ENCODE data around the gene WBP11. TPM values are rescaled to one million over a fixed set of nuclear protein-coding genes. Genes with fewer than 3 reads are reported as not detected.

The WBP11 gene
- total RNA-seq, 1 experiment from 2014 or later: 67.4 TPM

DNA sequence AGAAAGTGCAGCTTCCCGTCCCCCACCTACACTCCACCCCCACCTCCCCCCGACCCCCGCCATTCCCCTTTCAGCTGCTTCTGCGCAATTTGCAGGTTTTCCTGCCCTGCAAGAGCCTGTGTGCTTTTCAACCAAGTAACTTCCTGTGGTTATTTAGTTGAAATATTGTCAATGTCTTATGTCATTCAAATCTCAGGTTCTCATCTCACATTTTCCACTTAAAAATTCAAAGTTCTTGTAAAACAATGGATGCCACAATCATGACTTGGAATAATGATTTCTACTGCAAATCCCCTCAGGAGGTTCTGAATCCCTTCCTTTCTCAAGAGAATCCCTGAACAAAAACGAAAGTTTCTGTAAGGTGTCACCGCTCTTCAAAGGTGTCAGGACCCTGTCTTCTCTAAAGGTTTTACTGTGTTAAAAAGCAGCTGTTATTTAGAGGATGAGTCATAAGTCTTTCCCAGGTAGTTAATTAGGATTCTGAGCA is 31.6 kb downstream of the WBP11 start (continued):
- TF ChIP-seq EZH2 (IDR thresholded peaks at IDR 0.05) (no peak), SIN3A (IDR thresholded peaks at IDR 0.05; ENCODE audit: low read depth) (no peak), POLR2A (IDR thresholded peaks at IDR 0.05; ENCODE audit: borderline replicate concordance, extremely low read depth, insufficient read depth, insufficient read length) (no peak), ZFX (IDR thresholded peaks at IDR 0.05) (no peak), TCF7L2 (IDR thresholded peaks at IDR 0.05; ENCODE audit: borderline replicate concordance, extremely low read depth, insufficient read depth, insufficient read length) (no peak)

DNA sequence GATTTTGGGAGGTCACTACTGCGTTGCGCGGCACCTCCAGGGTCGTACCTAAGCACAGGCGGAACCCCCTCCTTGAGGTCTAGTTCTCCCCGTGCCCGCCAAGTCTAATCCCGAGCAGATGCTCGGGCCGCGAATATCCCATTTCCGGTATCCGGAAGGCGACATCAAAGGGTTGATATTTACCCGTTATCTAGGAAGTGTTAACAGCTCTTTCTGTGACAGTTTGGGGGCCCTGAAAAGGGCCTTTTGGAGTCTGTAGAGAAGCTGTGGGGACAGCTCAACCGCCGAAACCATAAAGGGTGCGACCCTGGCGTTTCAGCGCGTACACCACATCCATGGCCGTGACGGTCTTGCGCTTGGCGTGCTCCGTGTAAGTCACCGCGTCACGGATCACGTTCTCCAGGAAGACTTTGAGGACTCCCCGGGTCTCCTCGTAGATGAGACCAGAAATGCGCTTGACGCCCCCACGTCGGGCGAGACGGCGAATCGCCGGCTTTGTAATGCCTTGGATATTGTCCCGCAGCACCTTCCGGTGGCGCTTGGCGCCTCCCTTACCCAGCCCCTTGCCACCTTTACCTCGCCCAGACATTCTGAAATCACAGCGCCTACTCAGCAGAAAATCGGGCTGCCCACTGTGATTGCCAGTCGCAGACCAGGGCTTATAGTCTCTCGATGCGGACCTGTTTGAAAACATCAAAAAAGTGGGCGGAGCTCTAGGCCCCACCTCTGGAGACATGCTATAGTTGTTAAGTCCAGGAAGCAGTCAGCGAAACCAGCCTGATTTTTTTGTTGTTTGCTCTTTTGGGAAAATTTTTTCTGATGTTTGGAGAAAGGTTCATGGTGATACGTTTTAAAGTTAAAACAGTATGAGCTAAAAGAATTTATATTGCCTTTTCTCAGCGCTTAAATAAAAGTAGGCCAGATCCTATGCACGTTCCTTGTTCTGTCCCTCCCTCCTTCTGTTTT is 32.5 kb downstream of the WBP11 start:
- no peaks in the 10 kb centered on the region for H3K9me3 ChIP-seq (ENCODE audit: control insufficient read depth in 1 of 2, insufficient read depth in 1 of 2, low read depth in 1 of 2, low read length in 2 of 2)
- TSS peak; percentile 87 for BruUV-seq (replicated peaks)
- no peaks in the 10 kb centered on the region for H4K20me1 ChIP-seq (ENCODE audit: insufficient read depth)
- H3K9ac ChIP-seq (ENCODE audit: low read length): peak overlapping the region; percentile 78
- no peaks in the 10 kb centered on the region for H3K79me2 ChIP-seq (ENCODE audit: insufficient read depth, low read length)
- peaks cover 2 to 26% of the 10 kb centered on the region in 2 experiments; a peak in 3 of 4 replicates for H3K4me1 ChIP-seq (ENCODE audit: control insufficient read depth in 1 of 2, insufficient read depth in 2 of 2, low read length in 2 of 2)
- no peak overlapping the region for H2AFZ ChIP-seq (ENCODE audit: low read depth, low read length, poor library complexity, severe bottlenecking)
- ATAC-seq (peak; percentile 56), DNase-seq (ENCODE audit: low read depth, low spot score) (peak; percentile 83)
- ChIA-PET POLR2A (interaction anchor here (0.8 to 1.7 kb wide), 4 partner anchors 11 to 533 kb away, joined by 3 to 11 read pairs (median 5); partner anchors contain the start of genes C12orf60 and WBP11), CTCF (no interaction called here), RAD21 (ENCODE audit: low non-redundant PET in 1 of 2, low total read pairs in 2 of 2, uncharacterized antibody in 2 of 2, unreplicated experiment in 2 of 2) (no interaction called here)
- no peaks in the 10 kb centered on the region for H3K27me3 ChIP-seq (ENCODE audit: insufficient read depth, low read length)
- intact Hi-C loops (cut with micrococcal nuclease): loop anchor here (5.0 kb wide), 1 partner anchor 138 kb away; no protein-coding TSS in a partner anchor
- no peaks in the 10 kb centered on the region for H3K9me2 ChIP-seq (ENCODE audit: insufficient read depth)
- peak overlapping the region; percentile 71 to 72 for H3K4me3 ChIP-seq (replicated peaks in 1 of 2; ENCODE audit: low read depth in 1 of 2, low read length in 2 of 2)
- H3K27ac ChIP-seq (ENCODE audit: low read depth, low read length): peak overlapping the region; percentile 82
- H3K4me2 ChIP-seq (ENCODE audit: low read length): peak overlapping the region; percentile 80
- H3K36me3 ChIP-seq (ENCODE audit: control insufficient read depth in 1 of 2, insufficient read depth in 2 of 2, low read length in 2 of 2): no peaks in the 10 kb centered on the region
- TF ChIP-seq YY1 (IDR thresholded peaks at IDR 0.05; ENCODE audit: extremely low read depth, insufficient replicate concordance, low read depth, low read length): no peak
- peak; percentile 36; the same call in 1 of the 2 replicates for TF ChIP-seq CEBPB (IDR thresholded peaks at IDR 0.05; ENCODE audit: low read depth)
- TF ChIP-seq RAD21 (IDR thresholded peaks at IDR 0.05; ENCODE audit: low read depth): no peak
- TF ChIP-seq JUND (IDR thresholded peaks at IDR 0.05): no peak; the same call in 1 of the 2 replicates
- TF ChIP-seq, protein P1, sequence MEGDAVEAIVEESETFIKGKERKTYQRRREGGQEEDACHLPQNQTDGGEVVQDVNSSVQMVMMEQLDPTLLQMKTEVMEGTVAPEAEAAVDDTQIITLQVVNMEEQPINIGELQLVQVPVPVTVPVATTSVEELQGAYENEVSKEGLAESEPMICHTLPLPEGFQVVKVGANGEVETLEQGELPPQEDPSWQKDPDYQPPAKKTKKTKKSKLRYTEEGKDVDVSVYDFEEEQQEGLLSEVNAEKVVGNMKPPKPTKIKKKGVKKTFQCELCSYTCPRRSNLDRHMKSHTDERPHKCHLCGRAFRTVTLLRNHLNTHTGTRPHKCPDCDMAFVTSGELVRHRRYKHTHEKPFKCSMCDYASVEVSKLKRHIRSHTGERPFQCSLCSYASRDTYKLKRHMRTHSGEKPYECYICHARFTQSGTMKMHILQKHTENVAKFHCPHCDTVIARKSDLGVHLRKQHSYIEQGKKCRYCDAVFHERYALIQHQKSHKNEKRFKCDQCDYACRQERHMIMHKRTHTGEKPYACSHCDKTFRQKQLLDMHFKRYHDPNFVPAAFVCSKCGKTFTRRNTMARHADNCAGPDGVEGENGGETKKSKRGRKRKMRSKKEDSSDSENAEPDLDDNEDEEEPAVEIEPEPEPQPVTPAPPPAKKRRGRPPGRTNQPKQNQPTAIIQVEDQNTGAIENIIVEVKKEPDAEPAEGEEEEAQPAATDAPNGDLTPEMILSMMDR (IDR thresholded peaks at IDR 0.05 in 2 of 3, conservative IDR thresholded peaks at IDR 0.05 in 1 of 3; ENCODE audit: borderline replicate concordance in 1 of 3, insufficient read depth in 1 of 3, low read depth in 2 of 3, low read length in 2 of 3): no peak
- TF ChIP-seq FOSL1 (IDR thresholded peaks at IDR 0.05; ENCODE audit: low read depth): no peak
- TF ChIP-seq SIN3A (IDR thresholded peaks at IDR 0.05; ENCODE audit: low read depth): peak; percentile 99
- TF ChIP-seq TCF7L2 (IDR thresholded peaks at IDR 0.05; ENCODE audit: borderline replicate concordance, extremely low read depth, insufficient read depth, insufficient read length): peak; percentile 77
- TF ChIP-seq, protein P2, sequence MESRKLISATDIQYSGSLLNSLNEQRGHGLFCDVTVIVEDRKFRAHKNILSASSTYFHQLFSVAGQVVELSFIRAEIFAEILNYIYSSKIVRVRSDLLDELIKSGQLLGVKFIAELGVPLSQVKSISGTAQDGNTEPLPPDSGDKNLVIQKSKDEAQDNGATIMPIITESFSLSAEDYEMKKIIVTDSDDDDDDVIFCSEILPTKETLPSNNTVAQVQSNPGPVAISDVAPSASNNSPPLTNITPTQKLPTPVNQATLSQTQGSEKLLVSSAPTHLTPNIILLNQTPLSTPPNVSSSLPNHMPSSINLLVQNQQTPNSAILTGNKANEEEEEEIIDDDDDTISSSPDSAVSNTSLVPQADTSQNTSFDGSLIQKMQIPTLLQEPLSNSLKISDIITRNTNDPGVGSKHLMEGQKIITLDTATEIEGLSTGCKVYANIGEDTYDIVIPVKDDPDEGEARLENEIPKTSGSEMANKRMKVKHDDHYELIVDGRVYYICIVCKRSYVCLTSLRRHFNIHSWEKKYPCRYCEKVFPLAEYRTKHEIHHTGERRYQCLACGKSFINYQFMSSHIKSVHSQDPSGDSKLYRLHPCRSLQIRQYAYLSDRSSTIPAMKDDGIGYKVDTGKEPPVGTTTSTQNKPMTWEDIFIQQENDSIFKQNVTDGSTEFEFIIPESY (IDR thresholded peaks at IDR 0.05; ENCODE audit: extremely low read depth, insufficient replicate concordance, low read length): peak; percentile 65
- no peak for TF ChIP-seq SRF (IDR thresholded peaks at IDR 0.05; ENCODE audit: low read depth)
- TF ChIP-seq, protein P3, sequence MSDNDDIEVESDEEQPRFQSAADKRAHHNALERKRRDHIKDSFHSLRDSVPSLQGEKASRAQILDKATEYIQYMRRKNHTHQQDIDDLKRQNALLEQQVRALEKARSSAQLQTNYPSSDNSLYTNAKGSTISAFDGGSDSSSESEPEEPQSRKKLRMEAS (IDR thresholded peaks at IDR 0.05): peak; percentile 46; the same call in 1 of the 2 replicates
- peak; percentile 98 for TF ChIP-seq POLR2AphosphoS5 (IDR thresholded peaks at IDR 0.05; ENCODE audit: low read depth, low read length)
- no peak for TF ChIP-seq EGR1 (IDR thresholded peaks at IDR 0.05; ENCODE audit: low read depth)
- peak; percentile 17; the same call in 1 of the 2 replicates for TF ChIP-seq ELF1 (IDR thresholded peaks at IDR 0.05; ENCODE audit: borderline replicate concordance, low read depth)
